GM23248 (cell line): ENCODE data around the gene SIK3.

Experiments
- EZH2 ChIP-seq: fragments of 200-600 bp; sonication (generic); IDR thresholded peaks from 2 replicates; pipeline ENCODE4 v1.6.1; 2018; ENCODE audit warnings: antibody characterized with exemption, mild to moderate bottlenecking; ENCODE audit not compliant: insufficient read depth, poor library complexity, severe bottlenecking
- EZH2phosphoT487 ChIP-seq: fragments of 200-600 bp; sonication (generic); IDR thresholded peaks from 2 replicates; pipeline ENCODE4 v1.6.1; 2018; ENCODE audit warnings: antibody characterized with exemption, moderate library complexity, mild to moderate bottlenecking, low read depth; ENCODE audit not compliant: insufficient read depth

DNA sequence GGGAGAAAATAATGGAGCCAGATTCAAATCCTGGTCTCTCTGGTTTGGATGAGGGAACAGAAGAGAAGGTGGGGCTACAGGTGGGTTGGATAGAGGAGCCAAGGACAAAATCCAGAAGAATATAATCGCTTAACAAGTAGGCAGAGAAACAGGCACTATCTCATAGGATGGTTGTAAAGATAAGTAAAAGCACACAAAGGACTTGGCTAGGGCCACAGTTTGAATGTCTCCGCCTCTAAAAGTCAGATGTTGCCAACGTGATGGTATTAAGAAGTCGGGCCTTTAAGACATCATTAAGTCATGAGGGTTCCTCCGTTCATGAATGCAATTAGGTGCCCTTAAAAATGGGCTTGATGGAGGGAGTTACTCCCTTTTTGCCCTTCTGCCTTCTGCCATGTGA, 42.8 kb downstream of the SIK3 start:
- TF ChIP-seq EZH2phosphoT487 (no peak), EZH2 (no peak)
